ENCODE measurements around the gene GABARAPL2.

Gene GABARAPL2

GRCh38 chr16:75555213-75555706 is 10.9 kb upstream of the GABARAPL2 start:
- Histone ChIP-seq H4K8ac (ENCODE audit: low read length) (peak overlapping the region; percentile 45), H2BK120ac (ENCODE audit: low read depth, low read length) (no peak overlapping the region), H3K27me3 (ENCODE audit: control insufficient read depth in 1 of 2, insufficient read depth in 1 of 2, low read length in 2 of 2) (peaks cover 0 to 9% of the 10 kb centered on the region in 2 experiments), H3K18ac (ENCODE audit: low read depth in 1 of 2, low read length in 2 of 2) (peak overlapping the region; percentile 0 to 9), H2BK12ac (ENCODE audit: low read length in 2 of 2) (no peak overlapping the region), H3K4me2 (ENCODE audit: low read length, poor library complexity, severe bottlenecking) (peak overlapping the region; percentile 77), H3K27ac (ENCODE audit: low read length, poor library complexity, severe bottlenecking) (no peak overlapping the region), H2AFZ (ENCODE audit: low read depth, low read length) (peak overlapping the region; percentile 83), H4K91ac (ENCODE audit: low read length) (no peak overlapping the region), H3K9me3 (ENCODE audit: control insufficient read depth, low read length) (no peaks in the 10 kb centered on the region), H2BK15ac (ENCODE audit: low read depth, poor library complexity, severe bottlenecking) (no peak overlapping the region), H3K4ac (ENCODE audit: low read depth in 1 of 2, low read length in 2 of 2) (no peak overlapping the region), H3K14ac (ENCODE audit: low read length in 2 of 2) (no peak overlapping the region), H3K4me1 (ENCODE audit: control insufficient read depth, insufficient read depth, low read depth, low read length) (peaks cover 7% of the 10 kb centered on the region), H2AK5ac (ENCODE audit: low read length, severe bottlenecking) (no peak overlapping the region), H3K79me1 (replicated peaks; ENCODE audit: low read length, poor library complexity, severe bottlenecking) (peaks cover 6% of the 10 kb centered on the region), H3K36me3 (ENCODE audit: control insufficient read depth in 1 of 2, insufficient read depth in 2 of 2, low read depth in 1 of 2, low read length in 2 of 2) (no peaks in the 10 kb centered on the region), H3K9ac (ENCODE audit: low read length) (peak overlapping the region; percentile 93), H3K23ac (ENCODE audit: low read length in 2 of 2) (no peak overlapping the region), H3K4me3 (ENCODE audit: insufficient read depth in 1 of 2, low read depth in 1 of 2, low read length in 2 of 2) (peak overlapping the region; percentile 77 to 94), H2BK5ac (ENCODE audit: low read depth, low read length, poor library complexity, severe bottlenecking) (no peak overlapping the region)
- 1% methylated on average over 26 of the region's 26 CpGs for WGBS
- DNase-seq = peak; percentile 93

- Histone ChIP-seq H3K4me1 (ENCODE audit: control insufficient read depth, insufficient read depth, low read depth, low read length) (peaks cover 7% of the 10 kb centered on the region), H3K9ac (ENCODE audit: low read length) (peak within 1 kb of the TSS; percentile 93), H2BK15ac (ENCODE audit: low read depth, poor library complexity, severe bottlenecking) (peak within 1 kb of the TSS; percentile 3), H2BK12ac (ENCODE audit: low read length in 2 of 2) (no peak within 1 kb of the TSS), H2BK5ac (ENCODE audit: low read depth, low read length, poor library complexity, severe bottlenecking) (no peak within 1 kb of the TSS), H3K79me1 (replicated peaks; ENCODE audit: low read length, poor library complexity, severe bottlenecking) (peaks cover 6% of the 10 kb centered on the region), H3K4me3 (ENCODE audit: insufficient read depth in 1 of 2, low read depth in 1 of 2, low read length in 2 of 2) (peak within 1 kb of the TSS; percentile 77 to 94), H3K4ac (ENCODE audit: low read depth in 1 of 2, low read length in 2 of 2) (peak within 1 kb of the TSS; percentile 54 to 75), H2AK5ac (ENCODE audit: low read length, severe bottlenecking) (no peak within 1 kb of the TSS), H4K91ac (ENCODE audit: low read length) (no peak within 1 kb of the TSS), H4K8ac (ENCODE audit: low read length) (peak within 1 kb of the TSS; percentile 87), H3K36me3 (ENCODE audit: control insufficient read depth in 1 of 2, insufficient read depth in 2 of 2, low read depth in 1 of 2, low read length in 2 of 2) (no peaks in the 10 kb centered on the region), H3K14ac (ENCODE audit: low read length in 2 of 2) (no peak within 1 kb of the TSS), H2AFZ (ENCODE audit: low read depth, low read length) (peak within 1 kb of the TSS; percentile 83), H3K4me2 (ENCODE audit: low read length, poor library complexity, severe bottlenecking) (peak within 1 kb of the TSS; percentile 77), H3K18ac (ENCODE audit: low read depth in 1 of 2, low read length in 2 of 2) (peak within 1 kb of the TSS; percentile 9 to 54), H2BK120ac (ENCODE audit: low read depth, low read length) (peak within 1 kb of the TSS; percentile 19), H3K27ac (ENCODE audit: low read length, poor library complexity, severe bottlenecking) (peak within 1 kb of the TSS; percentile 12), H3K9me3 (ENCODE audit: control insufficient read depth, low read length) (no peaks in the 10 kb centered on the region), H3K27me3 (ENCODE audit: control insufficient read depth in 1 of 2, insufficient read depth in 1 of 2, low read length in 2 of 2) (peaks cover 0 to 9% of the 10 kb centered on the region in 2 experiments), H3K23ac (ENCODE audit: low read length in 2 of 2) (no peak within 1 kb of the TSS)
- under 1% methylated on average over 70 of the region's 75 CpGs for WGBS
- peak; percentile 95 for DNase-seq
These were observed 10.3 kb upstream of the GABARAPL2 start, which contains the start of gene TMEM231 for GRCh38 chr16:75555707-75556430. TSS of gene TMEM231 (minus strand) at chr16:75556252. CDS start at chr16:75556209, 43 bp downstream.

DNA sequence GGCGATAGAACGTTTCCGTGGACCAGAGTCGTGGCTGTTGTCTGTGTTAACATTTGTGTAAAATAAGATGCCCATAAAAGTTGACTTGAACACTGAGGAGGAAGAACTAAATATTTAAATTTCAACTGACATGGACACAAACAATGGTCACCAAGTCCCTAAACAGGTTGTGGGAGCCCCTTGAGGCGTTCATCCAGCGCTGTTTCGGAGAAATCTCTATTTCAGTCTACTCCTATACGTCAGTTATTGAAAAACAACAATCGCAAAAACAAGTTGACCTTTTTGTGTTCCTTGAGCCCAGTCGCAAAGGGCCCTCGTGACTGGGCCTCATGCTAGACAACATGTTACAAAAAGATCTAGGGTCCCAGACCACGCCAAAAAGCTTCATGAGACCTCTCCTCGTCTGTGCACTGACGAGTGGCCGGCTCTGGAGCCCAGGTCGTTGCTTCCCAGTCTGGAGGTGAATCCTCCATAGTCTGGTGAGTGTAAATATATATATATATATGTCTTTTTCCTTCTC is 9.7 kb upstream of the GABARAPL2 start:
- DNase-seq = no peak
- H2BK120ac ChIP-seq (ENCODE audit: low read depth, low read length) = peak overlapping the region; percentile 19
- H3K4me2 ChIP-seq (ENCODE audit: low read length, poor library complexity, severe bottlenecking) = peak overlapping the region; percentile 77
- peak overlapping the region in 1 of 2 experiments; percentile 54 for H3K4ac ChIP-seq (ENCODE audit: low read depth in 1 of 2, low read length in 2 of 2)
- H3K9ac ChIP-seq (ENCODE audit: low read length) = peak overlapping the region; percentile 93
- H2BK12ac ChIP-seq (ENCODE audit: low read length in 2 of 2) = no peak overlapping the region
- no peak overlapping the region for H4K91ac ChIP-seq (ENCODE audit: low read length)
- peak overlapping the region; percentile 87 for H4K8ac ChIP-seq (ENCODE audit: low read length)
- peak overlapping the region in 1 of 2 experiments; percentile 94 for H3K4me3 ChIP-seq (ENCODE audit: insufficient read depth in 1 of 2, low read depth in 1 of 2, low read length in 2 of 2)
- no peak overlapping the region for H2AK5ac ChIP-seq (ENCODE audit: low read length, severe bottlenecking)
- H3K79me1 ChIP-seq (replicated peaks; ENCODE audit: low read length, poor library complexity, severe bottlenecking) = peaks cover 6% of the 10 kb centered on the region
- peak overlapping the region; percentile 12 for H3K27ac ChIP-seq (ENCODE audit: low read length, poor library complexity, severe bottlenecking)
- H3K27me3 ChIP-seq (ENCODE audit: control insufficient read depth in 1 of 2, insufficient read depth in 1 of 2, low read length in 2 of 2) = peaks cover 0 to 9% of the 10 kb centered on the region in 2 experiments
- H3K14ac ChIP-seq (ENCODE audit: low read length in 2 of 2) = no peak overlapping the region
- WGBS = 60% methylated on average over 8 of the region's 16 CpGs
- H3K4me1 ChIP-seq (ENCODE audit: control insufficient read depth, insufficient read depth, low read depth, low read length) = peaks cover 7% of the 10 kb centered on the region
- peak overlapping the region in 1 of 2 experiments; percentile 54 for H3K18ac ChIP-seq (ENCODE audit: low read depth in 1 of 2, low read length in 2 of 2)
- no peak overlapping the region for H3K23ac ChIP-seq (ENCODE audit: low read length in 2 of 2)
- H2BK5ac ChIP-seq (ENCODE audit: low read depth, low read length, poor library complexity, severe bottlenecking) = no peak overlapping the region
- H3K36me3 ChIP-seq (ENCODE audit: control insufficient read depth in 1 of 2, insufficient read depth in 2 of 2, low read depth in 1 of 2, low read length in 2 of 2) = no peaks in the 10 kb centered on the region
- H2BK15ac ChIP-seq (ENCODE audit: low read depth, poor library complexity, severe bottlenecking) = no peak overlapping the region
- H2AFZ ChIP-seq (ENCODE audit: low read depth, low read length) = no peak overlapping the region
- H3K9me3 ChIP-seq (ENCODE audit: control insufficient read depth, low read length) = no peaks in the 10 kb centered on the region

DNA sequence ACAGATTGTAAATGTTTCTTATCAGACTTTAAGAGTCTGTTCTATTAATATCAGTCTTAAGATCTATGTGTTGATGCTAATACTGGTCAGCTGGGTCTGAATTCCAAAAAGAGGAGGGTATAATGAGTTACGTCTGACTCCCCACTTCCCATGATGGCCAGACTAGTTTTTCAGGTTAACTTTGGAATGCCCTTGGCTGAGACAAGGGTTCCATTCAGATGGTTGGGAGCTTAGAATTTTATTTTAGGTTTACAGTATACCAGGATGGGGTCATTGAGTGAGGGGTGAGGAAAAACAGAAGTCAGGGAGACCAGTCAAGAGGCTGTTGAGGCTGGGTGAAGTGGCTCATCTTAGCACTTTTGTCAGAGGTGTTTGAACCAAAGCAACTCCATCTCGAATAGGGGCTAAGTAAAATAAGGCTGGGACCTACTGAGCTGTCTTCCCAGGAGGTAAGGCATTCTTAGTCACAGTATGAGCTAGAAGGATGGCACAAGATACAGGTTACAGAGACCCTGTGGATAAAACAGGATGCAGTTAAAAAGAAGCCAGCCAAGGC is 7.3 kb upstream of the GABARAPL2 start:
- 87% methylated on average over 2 of the region's 2 CpGs for WGBS
- H3K79me1 ChIP-seq (replicated peaks; ENCODE audit: low read length, poor library complexity, severe bottlenecking) = no peaks in the 10 kb centered on the region
- peaks cover 0 to 20% of the 10 kb centered on the region in 2 experiments for H3K27me3 ChIP-seq (ENCODE audit: control insufficient read depth in 1 of 2, insufficient read depth in 1 of 2, low read length in 2 of 2)
- H3K4me2 ChIP-seq (ENCODE audit: low read length, poor library complexity, severe bottlenecking) = no peak overlapping the region
- H3K27ac ChIP-seq (ENCODE audit: low read length, poor library complexity, severe bottlenecking) = no peak overlapping the region
- H2BK12ac ChIP-seq (ENCODE audit: low read length in 2 of 2) = peak overlapping the region; percentile 25 to 54
- H2BK5ac ChIP-seq (ENCODE audit: low read depth, low read length, poor library complexity, severe bottlenecking) = peak overlapping the region; percentile 4
- no peak overlapping the region for H3K23ac ChIP-seq (ENCODE audit: low read length in 2 of 2)
- no peak overlapping the region for H3K4me3 ChIP-seq (ENCODE audit: insufficient read depth in 1 of 2, low read depth in 1 of 2, low read length in 2 of 2)
- no peaks in the 10 kb centered on the region for H3K9me3 ChIP-seq (ENCODE audit: control insufficient read depth, low read length)
- H2BK15ac ChIP-seq (ENCODE audit: low read depth, poor library complexity, severe bottlenecking) = no peak overlapping the region
- no peak overlapping the region for H4K91ac ChIP-seq (ENCODE audit: low read length)
- no peak overlapping the region for H2AFZ ChIP-seq (ENCODE audit: low read depth, low read length)
- no peak overlapping the region for H3K9ac ChIP-seq (ENCODE audit: low read length)
- H2BK120ac ChIP-seq (ENCODE audit: low read depth, low read length) = no peak overlapping the region
- no peaks in the 10 kb centered on the region for H3K36me3 ChIP-seq (ENCODE audit: control insufficient read depth in 1 of 2, insufficient read depth in 2 of 2, low read depth in 1 of 2, low read length in 2 of 2)
- no peak overlapping the region for H3K18ac ChIP-seq (ENCODE audit: low read depth in 1 of 2, low read length in 2 of 2)
- no peak for DNase-seq
- H4K8ac ChIP-seq (ENCODE audit: low read length) = no peak overlapping the region
- peak overlapping the region in 1 of 2 experiments; percentile 43 for H3K14ac ChIP-seq (ENCODE audit: low read length in 2 of 2)
- no peak overlapping the region for H2AK5ac ChIP-seq (ENCODE audit: low read length, severe bottlenecking)
- H3K4ac ChIP-seq (ENCODE audit: low read depth in 1 of 2, low read length in 2 of 2) = no peak overlapping the region
- peaks cover 7% of the 10 kb centered on the region for H3K4me1 ChIP-seq (ENCODE audit: control insufficient read depth, insufficient read depth, low read depth, low read length)
